Trophoblast cell (in vitro differentiated cells and primary cell): Measurements from ENCODE around the gene NCAM2.
A peak's percentile ranks its signal among the peaks of the same experiment; 100 is the strongest.

Experiments used
- DNase-seq, 2 donors: peaks; one replicate each; pipeline ENCODE4 v3.0.0-alpha.2; 2016
- H2AFZ ChIP-seq: 2 replicates; pipeline ENCODE4 v1.6.1; 2013; ENCODE audit warnings: low read length, moderate library complexity, mild to moderate bottlenecking; ENCODE audit not compliant: insufficient read depth, poor library complexity
- H2AK5ac ChIP-seq: 2 replicates; pipeline ENCODE4 v1.6.1; 2013; ENCODE audit warnings: mild to moderate bottlenecking, low read length
- H2BK120ac ChIP-seq: 2 replicates; pipeline ENCODE4 v1.6.1; 2013; ENCODE audit warnings: low read length, mild to moderate bottlenecking, moderate library complexity; ENCODE audit not compliant: insufficient read depth, poor library complexity
- H2BK12ac ChIP-seq: 2 replicates; pipeline ENCODE4 v1.6.1; 2013; ENCODE audit warnings: mild to moderate bottlenecking, low read length, moderate library complexity
- H2BK5ac ChIP-seq: 2 replicates; pipeline ENCODE4 v1.6.1; 2013; ENCODE audit warnings: low read length, low read depth, moderate library complexity, mild to moderate bottlenecking; ENCODE audit not compliant: poor library complexity
- H3K14ac ChIP-seq: 2 replicates; pipeline ENCODE4 v1.6.1; 2013; ENCODE audit warnings: mild to moderate bottlenecking, low read length
- H3K18ac ChIP-seq: 2 replicates; pipeline ENCODE4 v1.6.1; 2013; ENCODE audit warnings: mild to moderate bottlenecking, low read length
- H3K23ac ChIP-seq: 2 replicates; pipeline ENCODE4 v1.6.1; 2013; ENCODE audit warnings: low read length
- H3K27ac ChIP-seq: 2 replicates; pipeline ENCODE4 v1.5.1; 2013; ENCODE audit warnings: low read depth, mild to moderate bottlenecking, inconsistent platforms, low read length, moderate library complexity
- H3K27me3 ChIP-seq: 2 replicates; pipeline ENCODE4 v1.6.1; 2013; ENCODE audit warnings: inconsistent platforms, mild to moderate bottlenecking, low read length, moderate library complexity; ENCODE audit not compliant: insufficient read depth
- H3K36me3 ChIP-seq, 2 experiments: 1 replicate in 1 of 2; 2 replicates in 1 of 2; pipeline ENCODE4 v1.6.1; 2013; ENCODE audit warnings: low read length in 2 of 2, mild to moderate bottlenecking in 2 of 2, moderate library complexity in 1 of 2; ENCODE audit not compliant: insufficient read depth in 2 of 2, control insufficient read depth in 1 of 2
- H3K4ac ChIP-seq: 2 replicates; pipeline ENCODE4 v1.6.1; 2013; ENCODE audit warnings: low read depth, mild to moderate bottlenecking, low read length, moderate library complexity
- H3K4me1 ChIP-seq, 2 experiments: 1 replicate in 1 of 2; 2 replicates in 1 of 2; pipeline ENCODE4 v1.6.1; 2013; ENCODE audit warnings: low read length in 2 of 2, mild to moderate bottlenecking in 2 of 2, moderate library complexity in 1 of 2; ENCODE audit not compliant: insufficient read depth in 2 of 2, control insufficient read depth in 1 of 2
- H3K4me2 ChIP-seq: 2 replicates; pipeline ENCODE4 v1.6.1; 2013; ENCODE audit warnings: inconsistent platforms, mild to moderate bottlenecking, low read length, moderate library complexity
- H3K4me3 ChIP-seq: 2 replicates; pipeline ENCODE4 v1.5.1; 2013; ENCODE audit warnings: mild to moderate bottlenecking, low read depth, low read length, inconsistent platforms
- H3K79me1 ChIP-seq: one replicate; pipeline ENCODE4 v1.6.1; 2013; ENCODE audit warnings: low read length
- H3K79me2 ChIP-seq: 2 replicates; pipeline ENCODE4 v1.6.1; 2013; ENCODE audit warnings: low read length, mild to moderate bottlenecking; ENCODE audit not compliant: control insufficient read depth, insufficient read depth, poor library complexity
- H3K9ac ChIP-seq: 2 replicates; pipeline ENCODE4 v1.6.1; 2013; ENCODE audit warnings: mild to moderate bottlenecking, low read length
- H3K9me3 ChIP-seq: 2 replicates; pipeline ENCODE4 v1.6.1; 2013; ENCODE audit warnings: low read depth, mild to moderate bottlenecking, control low read depth, inconsistent platforms, low read length; ENCODE audit not compliant: insufficient read depth
- H4K12ac ChIP-seq: 2 replicates; pipeline ENCODE4 v1.6.1; 2013; ENCODE audit warnings: low read depth, mild to moderate bottlenecking, low read length, moderate library complexity
- H4K8ac ChIP-seq: 2 replicates; pipeline ENCODE4 v1.6.1; 2013; ENCODE audit warnings: low read depth, mild to moderate bottlenecking, low read length, moderate library complexity
- H4K91ac ChIP-seq: one replicate; pipeline ENCODE4 v1.6.1; 2013; ENCODE audit warnings: low read depth, mild to moderate bottlenecking, low read length, moderate library complexity
- WGBS: extraction: QIAGEN DNeasy Blood & Tissue Kit; methylation state at CpG from one replicate; pipeline ENCODE4 v1.1.7; 2013; ENCODE audit warnings: missing lambda C conversion rate; ENCODE audit not compliant: insufficient read length, insufficient coverage; ENCODE audit errors: extremely low coverage; 5-methylcytosine and 5-hydroxymethylcytosine counted together

NCAM2 gene

GRCh38 chr21:21063828-21064227, 65.6 kb downstream of the NCAM2 start:
- H3K14ac ChIP-seq: no peak overlapping the region
- DNase-seq: no peak
- no peak overlapping the region for H3K4me3 ChIP-seq
- H3K9ac ChIP-seq: no peak overlapping the region
- H2BK5ac ChIP-seq: no peak overlapping the region
- H4K8ac ChIP-seq: no peak overlapping the region
- H3K23ac ChIP-seq: no peak overlapping the region
- H4K91ac ChIP-seq: no peak overlapping the region
- H2BK12ac ChIP-seq: no peak overlapping the region
- H3K9me3 ChIP-seq: no peaks in the 10 kb centered on the region
- no peak overlapping the region for H3K18ac ChIP-seq
- H3K79me1 ChIP-seq: no peaks in the 10 kb centered on the region
- no peak overlapping the region for H2AFZ ChIP-seq
- H3K79me2 ChIP-seq: no peaks in the 10 kb centered on the region
- H3K27me3 ChIP-seq: no peaks in the 10 kb centered on the region
- no peak overlapping the region for H4K12ac ChIP-seq
- H2AK5ac ChIP-seq: no peak overlapping the region
- no CpG with 5 or more reads among the region's 1 CpG for WGBS
- no peak overlapping the region for H3K27ac ChIP-seq
- H3K4me2 ChIP-seq: no peak overlapping the region
- H2BK120ac ChIP-seq: no peak overlapping the region
- no peaks in the 10 kb centered on the region for H3K4me1 ChIP-seq
- no peaks in the 10 kb centered on the region for H3K36me3 ChIP-seq
- H3K4ac ChIP-seq: no peak overlapping the region

GRCh38 chr21:21064353-21064752, 66.1 kb downstream of the NCAM2 start:
- DNase-seq: peak in 1 of 2 donors; percentile 20
- H3K9ac ChIP-seq: no peak overlapping the region
- H2AFZ ChIP-seq: no peak overlapping the region
- WGBS: no CpG with 5 or more reads among the region's 1 CpG
- no peak overlapping the region for H4K12ac ChIP-seq
- no peak overlapping the region for H3K18ac ChIP-seq
- no peak overlapping the region for H3K27ac ChIP-seq
- H3K27me3 ChIP-seq: no peaks in the 10 kb centered on the region
- no peak overlapping the region for H3K4me3 ChIP-seq
- no peak overlapping the region for H3K14ac ChIP-seq
- H2BK120ac ChIP-seq: no peak overlapping the region
- no peak overlapping the region for H3K4me2 ChIP-seq
- H2AK5ac ChIP-seq: no peak overlapping the region
- no peaks in the 10 kb centered on the region for H3K9me3 ChIP-seq
- H4K8ac ChIP-seq: no peak overlapping the region
- no peaks in the 10 kb centered on the region for H3K79me2 ChIP-seq
- H2BK12ac ChIP-seq: no peak overlapping the region
- H3K4ac ChIP-seq: no peak overlapping the region
- H3K36me3 ChIP-seq: no peaks in the 10 kb centered on the region
- no peak overlapping the region for H3K23ac ChIP-seq
- no peaks in the 10 kb centered on the region for H3K79me1 ChIP-seq
- no peaks in the 10 kb centered on the region for H3K4me1 ChIP-seq
- no peak overlapping the region for H2BK5ac ChIP-seq
- no peak overlapping the region for H4K91ac ChIP-seq

- Histone ChIP-seq H3K18ac (no peak overlapping the region), H2BK5ac (no peak overlapping the region), H3K23ac (no peak overlapping the region), H3K14ac (no peak overlapping the region), H3K27ac (no peak overlapping the region), H3K79me2 (no peaks in the 10 kb centered on the region), H3K27me3 (no peaks in the 10 kb centered on the region), H3K4ac (no peak overlapping the region), H2AFZ (no peak overlapping the region), H3K4me3 (no peak overlapping the region), H3K36me3 (no peaks in the 10 kb centered on the region), H3K79me1 (no peaks in the 10 kb centered on the region), H2AK5ac (no peak overlapping the region), H4K91ac (no peak overlapping the region), H2BK12ac (no peak overlapping the region), H4K8ac (no peak overlapping the region), H2BK120ac (no peak overlapping the region), H4K12ac (no peak overlapping the region), H3K9me3 (no peaks in the 10 kb centered on the region), H3K9ac (no peak overlapping the region), H3K4me2 (no peak overlapping the region), H3K4me1 (no peaks in the 10 kb centered on the region)
- no peak for DNase-seq
Measured at GRCh38 chr21:21067375-21067774, 69.2 kb downstream of the NCAM2 start.

- Histone ChIP-seq H2BK5ac (no peak overlapping the region), H3K27ac (no peak overlapping the region), H2BK120ac (no peak overlapping the region), H3K4me3 (no peak overlapping the region), H4K12ac (no peak overlapping the region), H4K8ac (no peak overlapping the region), H3K4me2 (no peak overlapping the region), H2BK12ac (no peak overlapping the region), H2AFZ (no peak overlapping the region), H3K14ac (no peak overlapping the region), H3K27me3 (no peaks in the 10 kb centered on the region), H3K18ac (no peak overlapping the region), H3K36me3 (no peaks in the 10 kb centered on the region), H3K4ac (no peak overlapping the region), H3K9me3 (no peaks in the 10 kb centered on the region), H3K79me1 (no peaks in the 10 kb centered on the region), H3K23ac (no peak overlapping the region), H3K9ac (no peak overlapping the region), H2AK5ac (no peak overlapping the region), H3K4me1 (no peaks in the 10 kb centered on the region), H3K79me2 (no peaks in the 10 kb centered on the region), H4K91ac (no peak overlapping the region)
- no peak for DNase-seq
- WGBS: no CpG with 5 or more reads among the region's 3 CpGs
Measured at GRCh38 chr21:21074305-21074704, 76.1 kb downstream of the NCAM2 start.
